ENCODE measurements around the gene ZBTB17. TPM values are rescaled to one million over a fixed set of nuclear protein-coding genes. Genes with fewer than 3 reads are reported as not detected.
"Not testable (repeated sequence)": the region's sequence is repeated elsewhere in the genome, so short reads cannot be mapped to it uniquely, and the experiment has no call there.

Gene ZBTB17
- total RNA-seq, 1 donor from 2014 or later = 47.1 TPM

- DNase-seq (ENCODE audit: low read depth) = peak; percentile 92
These were observed 36.8 kb upstream of the ZBTB17 start for GRCh38 chr1:16012590-16013219.

- DNase-seq (ENCODE audit: low read depth) = no peak
These were observed 36.2 kb upstream of the ZBTB17 start for GRCh38 chr1:16011936-16012589.

- DNase-seq (ENCODE audit: low read depth) = no peak
These were observed 34.9 kb upstream of the ZBTB17 start for GRCh38 chr1:16010837-16011236.

GRCh38 chr1:16009678-16010077, 33.8 kb upstream of the ZBTB17 start:
- DNase-seq (ENCODE audit: low read depth) = no peak

DNA sequence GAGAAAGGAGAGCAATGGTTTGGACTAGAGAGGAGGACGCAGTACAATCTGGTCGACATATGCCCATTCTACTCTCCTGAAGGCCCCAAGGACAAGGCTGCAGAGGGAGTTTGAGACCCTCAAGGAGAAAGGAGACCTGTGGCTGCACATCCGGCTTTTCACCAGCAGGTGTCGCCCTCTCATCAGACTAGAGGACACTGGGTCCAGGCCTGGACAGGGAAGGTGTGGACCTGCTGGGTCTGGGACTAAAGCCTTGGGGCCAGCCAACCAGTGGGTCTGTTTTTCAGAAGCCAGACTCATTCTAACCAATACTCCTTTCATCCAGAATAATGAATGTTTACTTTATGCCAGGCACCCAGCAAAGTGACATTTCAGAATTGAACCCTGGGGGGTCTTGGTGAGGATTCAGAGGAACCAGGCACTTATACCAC, 33.1 kb upstream of the ZBTB17 start:
- DNase-seq (ENCODE audit: low read depth) = peak; percentile 76

DNA sequence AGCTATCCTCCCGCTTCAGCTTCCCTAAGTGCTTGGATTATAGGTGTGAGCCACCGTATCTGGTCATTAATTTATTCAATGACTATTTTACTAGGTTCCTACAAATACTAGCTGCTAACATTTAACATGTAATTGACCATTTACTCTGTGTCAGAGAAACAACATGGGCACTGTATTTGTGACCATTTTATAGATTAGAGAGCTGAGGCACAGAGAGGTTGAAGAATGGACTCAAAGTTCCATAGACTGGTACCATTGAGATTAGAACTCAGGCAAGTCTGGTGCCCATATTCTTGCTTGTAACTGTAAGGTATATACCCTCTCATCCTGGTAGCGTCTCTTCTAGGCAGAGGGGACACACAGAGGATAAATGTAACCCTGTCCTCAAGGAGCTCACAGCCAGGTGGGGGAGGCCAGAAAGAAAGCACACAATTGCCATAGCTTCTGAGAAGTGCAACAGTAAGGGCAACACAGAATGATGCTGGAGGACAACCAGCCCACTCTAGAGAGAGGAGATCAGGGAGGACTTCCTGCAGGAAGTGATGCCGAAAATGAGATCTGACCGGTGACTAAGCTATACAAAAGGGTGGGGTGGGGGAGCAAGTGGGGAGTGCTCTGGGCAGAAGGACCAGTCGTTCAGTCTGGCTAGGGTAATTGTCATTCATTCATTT, 31.9 kb upstream of the ZBTB17 start:
- DNase-seq (ENCODE audit: low read depth) = no peak

GRCh38 chr1:16006552-16007485, 30.9 kb upstream of the ZBTB17 start:
- no peak for DNase-seq (ENCODE audit: low read depth)

DNA sequence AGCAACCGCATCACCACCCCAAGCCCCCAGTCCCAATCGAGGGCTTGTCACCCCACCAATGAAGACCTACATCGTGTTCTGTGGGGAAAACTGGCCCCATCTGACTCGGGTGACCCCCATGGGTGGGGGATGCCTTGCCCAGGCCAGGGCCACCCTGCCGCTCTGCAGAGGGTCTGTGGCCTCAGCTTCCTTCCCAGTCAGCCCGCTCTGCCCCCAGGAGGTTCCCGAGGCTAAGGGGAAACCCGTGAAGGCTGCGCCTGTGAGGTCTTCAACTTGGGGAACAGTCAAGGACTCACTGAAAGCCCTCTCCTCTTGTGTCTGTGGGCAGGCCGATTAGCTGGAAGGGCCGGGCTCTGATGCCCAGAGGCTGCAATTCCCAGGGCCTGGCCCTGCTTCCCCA, 30.1 kb upstream of the ZBTB17 start:
- DNase-seq (ENCODE audit: low read depth) = no peak

DNA sequence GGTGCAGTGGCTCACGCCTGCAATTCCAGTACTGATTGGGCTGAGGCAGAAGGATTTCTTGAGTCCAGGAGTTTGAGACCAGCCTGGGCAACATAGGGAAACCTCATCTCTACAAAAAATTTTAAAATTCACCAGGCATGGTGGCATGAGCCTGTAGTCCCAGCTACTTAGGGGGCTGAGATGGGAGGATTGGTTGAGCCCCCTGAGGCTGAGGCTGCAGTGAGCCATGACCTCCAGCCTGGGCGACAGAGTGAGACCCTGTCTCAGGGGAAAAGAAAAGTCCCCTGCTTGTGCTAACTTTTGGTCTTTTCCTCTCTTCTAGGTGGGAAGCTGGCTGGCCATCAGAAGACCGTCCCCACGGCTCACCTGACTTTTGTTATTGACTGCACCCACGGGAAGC, 29.7 kb upstream of the ZBTB17 start:
- DNase-seq (ENCODE audit: low read depth) = no peak

GRCh38 chr1:16001274-16001673, 25.4 kb upstream of the ZBTB17 start:
- DNase-seq (ENCODE audit: low read depth) = not testable (repeated sequence)

- DNase-seq (ENCODE audit: low read depth) = no peak
These were observed 23.0 kb upstream of the ZBTB17 start for GRCh38 chr1:15998929-15999328.

DNA sequence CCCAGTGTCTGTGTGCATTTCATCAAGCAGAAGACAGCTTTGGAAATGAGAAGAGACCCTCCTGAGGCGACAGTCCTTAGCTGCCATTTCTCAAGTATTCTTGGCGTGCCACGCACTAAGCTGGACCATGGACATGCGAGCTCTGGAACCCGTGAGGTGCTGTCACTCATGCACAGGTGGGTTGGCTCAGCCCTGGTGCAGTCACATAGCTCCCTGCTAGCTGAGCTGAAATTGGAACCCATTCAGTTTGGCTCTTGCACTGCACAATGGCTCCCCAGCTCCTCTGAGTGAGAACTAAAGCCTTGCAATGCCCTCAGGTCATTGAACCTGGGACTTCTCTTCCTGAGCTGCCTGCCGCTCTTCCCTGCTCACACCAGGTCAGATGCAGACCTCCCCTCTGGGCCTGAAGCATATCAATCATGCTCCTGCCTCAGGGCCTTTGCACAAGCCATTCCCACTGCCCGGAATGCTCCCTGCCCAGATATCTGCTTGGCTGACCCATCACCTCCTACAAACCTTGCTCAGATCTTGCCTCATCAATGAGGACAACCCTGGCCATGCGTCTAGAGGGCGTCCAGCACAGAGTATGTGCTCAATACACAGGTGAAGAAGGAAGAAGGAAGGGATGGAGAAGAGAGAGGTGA, 21.9 kb upstream of the ZBTB17 start:
- no peak for DNase-seq (ENCODE audit: low read depth)

GRCh38 chr1:15997076-15997585, 21.2 kb upstream of the ZBTB17 start:
- no peak for DNase-seq (ENCODE audit: low read depth)

GRCh38 chr1:15994590-15995351, 18.9 kb upstream of the ZBTB17 start:
- peak; percentile 60 for DNase-seq (ENCODE audit: low read depth)

GRCh38 chr1:15994081-15994480, 18.2 kb upstream of the ZBTB17 start:
- DNase-seq (ENCODE audit: low read depth) = no peak

DNA sequence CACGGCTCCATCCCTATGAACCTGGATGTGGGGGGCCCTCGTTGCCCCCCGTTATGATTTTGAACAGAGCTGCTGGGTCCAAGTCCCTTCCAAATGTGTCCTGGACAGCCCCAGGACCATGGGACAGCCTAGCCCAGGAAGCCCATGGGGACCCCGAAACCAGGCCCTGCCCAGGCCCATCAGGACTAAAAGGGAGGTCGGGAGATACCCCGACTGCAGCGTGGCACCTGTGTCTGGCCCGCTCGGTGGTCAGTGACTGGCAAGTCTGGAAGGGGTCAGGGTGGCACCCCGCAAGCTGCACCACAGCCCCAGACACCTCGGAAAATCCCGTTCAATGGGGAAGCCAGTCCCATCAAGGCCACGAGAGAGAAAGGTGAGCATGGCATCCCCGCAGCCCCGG, 17.8 kb upstream of the ZBTB17 start:
- no peak for DNase-seq (ENCODE audit: low read depth)

DNA sequence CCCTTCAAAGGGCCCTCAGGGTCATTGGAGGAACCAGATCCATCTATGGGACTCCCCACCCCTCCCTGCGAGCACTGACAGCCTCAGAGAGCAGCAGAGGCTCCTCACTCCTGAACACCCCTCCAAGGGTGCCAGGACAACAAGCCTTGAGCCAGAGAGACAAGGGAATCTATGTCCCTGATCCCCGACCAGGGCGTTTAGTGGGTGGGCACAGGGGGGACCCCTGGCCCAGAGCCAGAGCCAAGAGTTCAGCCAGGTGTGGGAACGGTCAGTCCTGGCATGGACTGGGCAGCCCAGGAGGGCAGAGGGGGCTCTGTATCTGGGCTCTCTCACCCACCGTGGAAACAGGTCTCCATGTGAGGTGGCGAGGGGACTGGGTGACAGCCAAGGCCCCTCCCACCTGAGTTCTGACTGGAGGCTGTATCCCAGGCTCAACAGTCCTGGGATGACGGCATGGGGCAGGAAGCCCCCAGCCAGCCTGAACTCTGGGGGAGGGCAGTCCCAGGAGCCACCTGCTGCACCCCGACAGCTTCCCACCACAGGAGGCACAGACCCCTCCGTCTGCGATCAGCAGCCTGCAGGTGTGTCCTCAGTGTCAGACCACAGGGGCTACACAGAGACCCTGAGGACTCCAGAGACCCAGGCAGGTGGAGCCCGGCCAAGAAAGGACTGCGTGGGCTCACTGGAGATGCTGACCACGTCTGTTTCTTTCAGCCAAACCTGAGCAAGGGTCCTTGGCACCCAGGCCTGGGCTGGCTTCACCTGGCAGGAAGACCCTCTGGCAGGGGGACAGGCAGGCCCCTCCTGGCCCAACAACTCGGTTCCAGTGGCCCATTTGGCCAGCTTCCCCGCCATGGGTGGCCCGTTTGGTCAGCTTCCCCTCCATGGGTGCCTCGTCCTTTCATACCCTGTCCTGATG, 16.9 kb upstream of the ZBTB17 start:
- no peak for DNase-seq (ENCODE audit: low read depth)

DNA sequence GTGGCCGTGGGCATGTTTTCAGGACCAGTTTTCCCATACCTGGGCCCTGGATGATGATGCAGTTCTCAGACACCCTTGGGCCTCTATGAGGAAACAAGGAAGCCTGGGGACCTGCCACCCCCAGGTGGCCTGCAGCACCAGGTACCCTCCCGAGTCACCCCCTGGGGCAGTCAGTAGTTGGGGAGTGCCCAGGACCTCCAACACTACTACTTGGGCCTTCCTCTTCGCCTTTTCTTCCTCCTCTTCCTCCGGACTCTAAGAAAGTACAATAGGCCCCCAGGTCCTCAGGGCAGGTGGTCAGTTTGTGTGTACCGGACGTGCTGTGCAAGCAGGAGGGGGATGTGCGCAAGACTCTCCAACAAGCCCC, 16.3 kb upstream of the ZBTB17 start:
- no peak for DNase-seq (ENCODE audit: low read depth)
